Heart left ventricle (tissue), 13 donors: ENCODE data around the gene OR4A47.
"Not testable (repeated sequence)": the region's sequence is repeated elsewhere in the genome, so short reads cannot be mapped to it uniquely, and the experiment has no call there.

Experiments used
- POLR2A ChIP-seq, 2 donors: fragments of 450-650 bp; IDR thresholded peaks; one replicate each; pipeline ENCODE4 v1.6.1; 2017; ENCODE audit warnings: antibody characterized with exemption in 2 of 2, mild to moderate bottlenecking in 2 of 2, moderate library complexity in 2 of 2
- TF ChIP-seq, protein P1 (sequence below), 12 donors: fragments of 200-600 bp; sonication (generic) in 4 of 12; IDR thresholded peaks; one replicate each; pipeline versions ENCODE4 v1.5.0 to v1.8.0; 2018 to 2022; ENCODE audit warnings: antibody characterized with exemption in 12 of 12, mild to moderate bottlenecking in 5 of 12
- donor health status: ischemic (EF 13 %, LVEDD 7.1; RV severe dilation, severe dysfunction).
- donor health status: DM: no; HTN: yes; CAD: no.
- donor health status: DM: no; HTN: no; CAD: no.
- donor health status: ischemic (EF 25% LVEDD 6.9; RV normal size, moderate dysfunction).
- donor health status: ischemic (EF 25% LVEDD 5.7; RV mildly dilated, moderate dysfunction).
- donor health status: ischemic (EF 35%, LVEDD 5.7; RV mildly dilated, moderate dysfunction).
- donor health status: nonischemic (EF 11% LVEDD 7.7; RV severe dilation, severe dysfunction).
- donor health status: DM: yes; HTN: yes; CAD: no.
- donor health status: PGD.
- donor health status: ischemic (EF 29% LVEDD 5.4; RV normal size, mild dysfunction).
- donor health status: nonischemic (EF 23%, LVEDD 6.1; RV moderate dilation, normal function).

DNA sequence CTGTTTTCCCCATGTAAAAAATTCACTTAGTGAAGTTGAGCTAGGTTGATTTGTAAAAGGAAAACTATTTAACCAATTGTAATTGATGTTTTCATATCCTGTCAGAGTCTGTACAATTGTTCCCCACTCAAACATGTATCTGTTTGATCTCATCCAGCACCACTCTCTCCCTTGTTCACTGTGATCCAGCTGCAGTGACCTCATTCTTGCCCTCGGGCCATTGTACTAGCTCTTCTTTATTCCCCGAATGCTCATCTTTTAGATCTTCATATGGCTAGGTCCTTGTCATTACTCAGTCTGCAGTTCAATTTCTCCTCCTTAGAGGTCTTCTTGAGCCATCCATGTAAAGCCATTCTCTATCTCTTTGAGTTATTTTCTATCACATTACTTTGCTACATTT, 14.6 kb upstream of the OR4A47 start:
- TF ChIP-seq, protein P1, sequence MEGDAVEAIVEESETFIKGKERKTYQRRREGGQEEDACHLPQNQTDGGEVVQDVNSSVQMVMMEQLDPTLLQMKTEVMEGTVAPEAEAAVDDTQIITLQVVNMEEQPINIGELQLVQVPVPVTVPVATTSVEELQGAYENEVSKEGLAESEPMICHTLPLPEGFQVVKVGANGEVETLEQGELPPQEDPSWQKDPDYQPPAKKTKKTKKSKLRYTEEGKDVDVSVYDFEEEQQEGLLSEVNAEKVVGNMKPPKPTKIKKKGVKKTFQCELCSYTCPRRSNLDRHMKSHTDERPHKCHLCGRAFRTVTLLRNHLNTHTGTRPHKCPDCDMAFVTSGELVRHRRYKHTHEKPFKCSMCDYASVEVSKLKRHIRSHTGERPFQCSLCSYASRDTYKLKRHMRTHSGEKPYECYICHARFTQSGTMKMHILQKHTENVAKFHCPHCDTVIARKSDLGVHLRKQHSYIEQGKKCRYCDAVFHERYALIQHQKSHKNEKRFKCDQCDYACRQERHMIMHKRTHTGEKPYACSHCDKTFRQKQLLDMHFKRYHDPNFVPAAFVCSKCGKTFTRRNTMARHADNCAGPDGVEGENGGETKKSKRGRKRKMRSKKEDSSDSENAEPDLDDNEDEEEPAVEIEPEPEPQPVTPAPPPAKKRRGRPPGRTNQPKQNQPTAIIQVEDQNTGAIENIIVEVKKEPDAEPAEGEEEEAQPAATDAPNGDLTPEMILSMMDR (IDR thresholded peaks at IDR 0.05) = not testable (repeated sequence)
- not testable (repeated sequence) for TF ChIP-seq POLR2A (IDR thresholded peaks at IDR 0.05)
